Common myeloid progenitor, CD34-positive (primary cell): ENCODE data around the gene SLC22A14.

Experiments
- CTCF ChIA-PET: fragments of 350-600 bp; sonication (Branson Sonifier 250); formaldehyde crosslinking; loops from one replicate; lab custom pipeline; 2021; ENCODE audit warnings: antibody characterized with exemption; lab: Charles Lee
- POLR2A ChIA-PET: fragments of 350-600 bp; sonication (Branson Sonifier 250); formaldehyde crosslinking; loops from one replicate; lab custom pipeline; 2021; ENCODE audit warnings: antibody characterized with exemption; lab: Charles Lee
- DNase-seq, 3 donors: peaks; one replicate each; pipeline versions ENCODE4 v3.0.0 to v3.0.0-alpha.2; 2013
- H3K27ac ChIP-seq, 2 experiments: 1 replicate in 1 of 2; 2 replicates in 1 of 2; pipeline ENCODE4 v1.7.0; 2013; ENCODE audit warnings: inconsistent platforms in 2 of 2, low read length in 2 of 2, mild to moderate bottlenecking in 2 of 2, low read depth in 1 of 2, moderate library complexity in 1 of 2; ENCODE audit not compliant: severe bottlenecking in 2 of 2, insufficient read depth in 1 of 2, poor library complexity in 1 of 2
- H3K27me3 ChIP-seq, 5 experiments: replicated peaks in 2 of 5; 1 replicate in 3 of 5; 2 replicates in 2 of 5; pipeline versions ENCODE4 v1.6.1 to v1.7.0; 2013; ENCODE audit warnings: low read length in 4 of 5, mild to moderate bottlenecking in 2 of 5, moderate library complexity in 2 of 5, inconsistent platforms in 1 of 5; ENCODE audit not compliant: insufficient read depth in 5 of 5, control insufficient read depth in 4 of 5
- H3K36me3 ChIP-seq, 4 experiments: 1 replicate in 2 of 4; 2 replicates in 2 of 4; pipeline versions ENCODE4 v1.6.1 to v1.7.0; 2013; ENCODE audit warnings: low read length in 3 of 4, control low read depth in 1 of 4, mild to moderate bottlenecking in 1 of 4; ENCODE audit not compliant: control insufficient read depth in 4 of 4, insufficient read depth in 4 of 4
- H3K4me1 ChIP-seq, 4 experiments: 1 replicate in 3 of 4; 2 replicates in 1 of 4; pipeline versions ENCODE4 v1.6.1 to v1.7.1; 2013; ENCODE audit warnings: low read length in 3 of 4, mild to moderate bottlenecking in 3 of 4, control low read depth in 1 of 4, inconsistent platforms in 1 of 4, moderate library complexity in 1 of 4; ENCODE audit not compliant: control insufficient read depth in 4 of 4, insufficient read depth in 4 of 4; ENCODE audit errors: control extremely low read depth in 1 of 4
- H3K4me3 ChIP-seq, 7 experiments: 1 replicate in 4 of 7; 2 replicates in 3 of 7; pipeline versions ENCODE4 v1.5.1 to v1.7.0; 2013; ENCODE audit warnings: mild to moderate bottlenecking in 7 of 7, low read length in 6 of 7, moderate library complexity in 6 of 7, inconsistent platforms in 2 of 7, low read depth in 2 of 7, control low read depth in 1 of 7; ENCODE audit not compliant: insufficient read depth in 4 of 7, control insufficient read depth in 1 of 7; ENCODE audit errors: extremely low read depth in 1 of 7
- H3K9me3 ChIP-seq, 5 experiments: 1 replicate in 4 of 5; 2 replicates in 1 of 5; pipeline versions ENCODE4 v1.6.1 to v1.7.1; 2013; ENCODE audit warnings: low read length in 4 of 5, mild to moderate bottlenecking in 2 of 5, inconsistent platforms in 1 of 5, low read depth in 1 of 5, moderate library complexity in 1 of 5; ENCODE audit not compliant: control insufficient read depth in 4 of 5, insufficient read depth in 2 of 5; ENCODE audit errors: control extremely low read depth in 1 of 5
- WGBS: methylation state at CpG from one replicate; pipeline ENCODE4 v1.1.5; 2013; ENCODE audit not compliant: insufficient coverage; 5-methylcytosine and 5-hydroxymethylcytosine counted together

SLC22A14 gene

DNA sequence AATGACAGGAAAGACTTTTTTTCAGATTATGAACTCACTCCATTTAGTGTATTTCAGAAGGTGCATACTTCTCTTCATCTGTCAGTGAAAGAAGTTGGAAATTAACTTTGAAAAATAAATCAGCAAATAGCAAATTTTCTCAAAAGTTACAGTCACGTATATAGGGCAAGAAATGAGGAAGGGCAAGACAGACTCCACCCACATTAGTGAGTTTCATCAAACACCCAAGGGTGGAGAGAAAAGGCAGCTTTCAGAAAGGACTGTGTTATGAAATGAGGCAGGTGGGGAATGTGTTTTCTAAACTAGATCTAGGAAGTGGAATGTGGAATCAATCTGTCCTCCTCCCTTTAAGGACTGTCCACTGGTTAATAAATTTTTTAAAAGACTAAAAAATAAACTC is 13.6 kb upstream of the SLC22A14 start:
- peak overlapping the region in 4 of 7 experiments; percentile 1 to 55 (median 17) for H3K4me3 ChIP-seq
- WGBS = no CpG with 5 or more reads among the region's 1 CpG
- H3K9me3 ChIP-seq = no peaks in the 10 kb centered on the region
- no peaks in the 10 kb centered on the region for H3K27me3 ChIP-seq
- peaks cover 8 to 50% (median 37%) of the 10 kb centered on the region in 4 experiments for H3K4me1 ChIP-seq
- ChIA-PET CTCF (no interaction called here), POLR2A (no interaction called here)
- no peaks in the 10 kb centered on the region for H3K36me3 ChIP-seq
- peak; percentile 9 to 71 (median 61) for DNase-seq
- peak overlapping the region in 1 of 2 experiments; percentile 15 for H3K27ac ChIP-seq

DNA sequence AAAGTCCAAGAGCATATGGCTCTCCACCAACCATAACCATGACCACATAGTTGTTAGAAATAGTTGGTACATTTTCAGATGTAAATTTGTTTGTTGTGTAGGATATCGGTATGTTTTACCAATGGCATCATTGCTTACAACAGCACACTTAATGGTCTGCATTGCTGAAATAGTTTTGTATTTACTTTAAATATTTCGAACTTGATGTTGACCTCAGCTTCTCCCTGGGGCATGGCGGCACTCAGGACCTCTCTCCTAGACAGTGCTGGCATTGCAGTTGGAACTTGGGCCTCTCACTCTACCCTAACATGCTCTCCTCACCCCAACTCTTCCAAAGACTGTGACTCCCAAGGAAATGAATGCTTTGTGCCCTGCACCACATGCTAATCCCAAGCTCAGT is 11.5 kb upstream of the SLC22A14 start:
- CTCF ChIA-PET = interaction anchor here (1.2 kb wide), 1 partner anchor 19 kb away, joined by 4 read pairs; no protein-coding TSS in a partner anchor

DNA sequence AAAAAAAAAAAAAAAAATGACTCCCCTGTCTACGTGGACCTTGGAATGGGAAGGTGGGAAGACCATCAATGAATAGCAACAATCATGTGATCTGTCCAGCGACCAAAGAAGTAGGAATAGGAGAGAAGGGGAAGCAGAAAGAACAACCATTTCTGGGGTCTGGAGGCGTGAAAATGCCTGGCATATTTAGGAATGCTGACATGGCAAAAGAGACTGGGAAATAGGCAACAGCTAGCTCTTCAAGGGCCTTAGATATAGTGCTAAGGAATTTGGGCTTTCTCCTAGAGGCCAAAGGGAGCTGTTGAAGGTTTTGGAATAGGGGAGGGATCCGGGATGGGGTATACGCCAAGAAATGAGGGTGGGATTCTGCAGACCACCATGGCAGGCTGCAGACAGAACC is 10.5 kb upstream of the SLC22A14 start:
- DNase-seq = no peak
- Histone ChIP-seq H3K36me3 (no peaks in the 10 kb centered on the region), H3K4me3 (no peak overlapping the region), H3K9me3 (no peaks in the 10 kb centered on the region), H3K4me1 (peaks cover 6 to 26% (median 24%) of the 10 kb centered on the region in 4 experiments), H3K27ac (no peak overlapping the region), H3K27me3 (no peaks in the 10 kb centered on the region)
- ChIA-PET POLR2A (no interaction called here), CTCF (no interaction called here)
- 100% methylated on average over 4 of the region's 5 CpGs for WGBS

More for the DNA sequence above, 11.5 kb upstream of the SLC22A14 start:
- POLR2A ChIA-PET = no interaction called here
- DNase-seq = no peak
- Histone ChIP-seq H3K4me1 (peaks cover 6 to 35% (median 31%) of the 10 kb centered on the region in 4 experiments), H3K27me3 (no peaks in the 10 kb centered on the region), H3K9me3 (no peaks in the 10 kb centered on the region), H3K27ac (no peak overlapping the region), H3K4me3 (no peak overlapping the region), H3K36me3 (no peaks in the 10 kb centered on the region)
- WGBS = 100% methylated on average over 1 of the region's 3 CpGs

DNA sequence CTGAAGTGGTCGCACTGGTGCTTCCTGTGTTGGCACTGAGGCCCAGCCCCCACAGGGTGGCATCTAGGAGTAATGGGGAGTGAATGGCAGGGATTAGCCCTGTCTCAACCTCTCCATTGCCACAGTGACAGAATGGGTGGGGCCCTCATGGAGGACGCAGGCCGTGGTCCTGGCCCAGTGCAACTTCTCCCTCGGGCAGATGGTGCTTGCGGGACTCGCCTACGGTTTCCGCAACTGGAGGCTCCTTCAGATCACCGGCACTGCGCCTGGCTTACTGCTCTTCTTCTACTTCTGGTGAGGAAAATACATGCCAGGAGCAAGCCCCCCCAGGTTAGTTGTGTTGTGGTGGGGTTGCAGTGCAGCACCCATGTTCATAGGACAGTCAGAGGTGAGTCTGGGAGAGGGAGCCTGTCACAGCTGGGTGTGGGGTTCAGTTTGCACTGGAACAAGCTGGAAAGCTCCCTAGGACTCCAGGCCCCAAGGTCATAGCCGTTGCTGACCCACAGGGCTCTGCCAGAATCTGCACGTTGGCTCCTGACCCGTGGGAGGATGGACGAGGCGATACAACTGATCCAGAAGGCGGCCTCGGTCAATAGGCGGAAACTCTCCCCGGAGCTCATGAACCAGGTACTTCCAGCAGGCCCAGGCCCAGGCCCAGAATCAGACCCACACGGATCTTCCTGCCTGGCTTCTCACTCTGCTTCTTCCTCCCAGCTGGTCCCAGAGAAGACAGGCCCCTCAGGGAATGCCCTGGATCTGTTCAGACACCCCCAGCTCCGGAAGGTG is 7.0 kb upstream of the SLC22A14 start:
- WGBS = 93% methylated on average over 19 of the region's 21 CpGs
- CTCF ChIA-PET = no interaction called here
- no peaks in the 10 kb centered on the region for H3K36me3 ChIP-seq

DNA sequence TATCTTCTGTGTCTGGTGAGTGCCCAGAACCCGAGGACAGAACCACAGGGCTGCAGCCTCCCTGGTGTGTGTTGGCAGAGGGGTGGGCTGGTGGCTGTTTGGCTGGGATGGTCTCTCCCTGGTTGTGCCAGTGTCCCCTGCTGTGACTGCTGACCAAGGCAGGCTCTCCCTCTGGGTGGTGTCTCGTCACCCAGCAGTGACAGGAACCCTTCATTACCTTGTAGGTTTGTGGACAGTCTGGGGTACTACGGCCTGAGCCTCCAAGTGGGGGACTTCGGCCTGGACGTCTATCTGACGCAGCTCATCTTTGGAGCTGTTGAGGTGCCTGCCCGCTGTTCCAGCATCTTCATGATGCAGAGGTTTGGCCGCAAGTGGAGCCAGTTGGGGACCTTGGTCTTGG is 6.4 kb upstream of the SLC22A14 start:
- H3K36me3 ChIP-seq = no peaks in the 10 kb centered on the region
- POLR2A ChIA-PET = no interaction called here
- no peaks in the 10 kb centered on the region for H3K9me3 ChIP-seq
- H3K4me1 ChIP-seq = no peaks in the 10 kb centered on the region
- CTCF ChIA-PET = no interaction called here
- H3K27me3 ChIP-seq = no peaks in the 10 kb centered on the region
- no peak overlapping the region for H3K27ac ChIP-seq
- DNase-seq = no peak
- 96% methylated on average over 6 of the region's 8 CpGs for WGBS
- no peak overlapping the region for H3K4me3 ChIP-seq

More for the DNA sequence above, 7.0 kb upstream of the SLC22A14 start:
- Histone ChIP-seq H3K27ac (no peak overlapping the region), H3K4me3 (no peak overlapping the region), H3K4me1 (no peaks in the 10 kb centered on the region), H3K27me3 (no peaks in the 10 kb centered on the region), H3K9me3 (no peaks in the 10 kb centered on the region)
- DNase-seq = no peak
- POLR2A ChIA-PET = no interaction called here

DNA sequence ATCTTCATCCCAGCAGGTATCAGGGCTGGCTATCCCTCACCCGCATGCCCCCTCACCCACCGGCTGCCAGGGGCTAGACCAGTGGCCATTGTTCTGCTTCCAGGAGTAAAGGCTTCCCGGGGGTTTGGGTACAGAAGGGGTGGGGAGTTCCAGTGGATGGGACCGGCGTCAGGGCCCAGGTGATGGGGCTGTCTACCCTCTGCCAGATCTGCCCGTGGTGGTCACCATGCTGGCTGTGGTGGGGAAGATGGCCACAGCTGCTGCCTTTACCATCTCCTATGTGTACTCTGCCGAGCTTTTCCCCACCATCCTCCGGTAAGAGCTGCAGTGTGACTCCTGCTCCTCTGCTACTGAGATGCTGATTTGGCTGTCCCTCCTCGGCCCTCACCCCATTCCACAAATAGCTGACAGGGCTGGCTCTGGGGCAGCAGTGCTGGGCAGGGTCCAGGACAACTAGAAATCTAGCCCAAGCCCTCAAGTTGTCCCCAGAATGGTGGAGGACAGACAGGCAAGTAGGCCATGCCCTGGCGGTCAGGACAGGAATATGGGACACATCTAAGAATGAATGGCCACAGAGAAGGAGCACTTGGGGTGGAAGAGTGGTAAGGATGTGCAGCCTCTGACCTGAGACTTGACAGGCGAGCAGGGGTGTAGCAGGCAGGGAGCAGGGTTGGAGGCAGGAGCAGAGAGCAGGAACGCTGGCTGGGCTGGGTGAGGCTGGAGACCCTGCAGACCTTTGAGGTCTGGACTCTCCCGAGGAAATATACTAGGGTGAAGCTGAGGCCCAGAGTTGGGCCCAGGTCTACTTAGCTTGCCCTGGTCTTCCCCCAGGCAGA is 5.8 kb upstream of the SLC22A14 start:
- ChIA-PET POLR2A (no interaction called here), CTCF (interaction anchor here (0.7 kb wide), 1 partner anchor 22 kb away, joined by 4 read pairs; no protein-coding TSS in a partner anchor)
- Histone ChIP-seq H3K27me3 (no peaks in the 10 kb centered on the region), H3K9me3 (no peaks in the 10 kb centered on the region), H3K4me1 (peaks cover 0 to 3% (median 0%) of the 10 kb centered on the region in 4 experiments), H3K27ac (no peak overlapping the region), H3K36me3 (no peaks in the 10 kb centered on the region), H3K4me3 (no peak overlapping the region)
- no peak for DNase-seq
- WGBS = 98% methylated on average over 8 of the region's 13 CpGs
